HG03432 (cell line): Measurements from ENCODE around the gene MACROD2.

Source experiments
- ATAC-seq: cut with Tn5 transposase; IDR thresholded peaks from one replicate; pipeline ENCODE4 v1.9.1; 2021; ENCODE audit warnings: mild to moderate bottlenecking, moderate library complexity; ENCODE audit not compliant: unreplicated experiment

Gene MACROD2

DNA sequence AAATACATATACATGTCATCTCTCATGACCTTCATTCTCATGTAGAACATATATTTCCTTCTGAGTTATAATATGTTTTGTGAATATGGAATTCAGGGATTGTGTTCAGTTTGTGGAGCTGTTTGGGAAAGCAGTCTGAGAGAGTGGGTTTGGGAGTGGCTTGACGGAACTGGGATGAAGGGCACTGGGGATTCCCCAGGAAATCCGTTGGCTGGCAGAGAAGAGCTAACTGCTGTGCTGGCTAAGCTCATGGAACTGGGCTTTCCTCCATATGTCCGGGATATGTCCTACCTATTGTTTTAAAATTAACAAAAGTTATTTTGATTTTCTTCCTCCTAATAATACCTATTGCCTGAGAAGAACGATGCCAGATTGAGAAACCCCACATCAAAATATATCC lies 701.6 kb downstream of the MACROD2 start:
- ATAC-seq = no peak

DNA sequence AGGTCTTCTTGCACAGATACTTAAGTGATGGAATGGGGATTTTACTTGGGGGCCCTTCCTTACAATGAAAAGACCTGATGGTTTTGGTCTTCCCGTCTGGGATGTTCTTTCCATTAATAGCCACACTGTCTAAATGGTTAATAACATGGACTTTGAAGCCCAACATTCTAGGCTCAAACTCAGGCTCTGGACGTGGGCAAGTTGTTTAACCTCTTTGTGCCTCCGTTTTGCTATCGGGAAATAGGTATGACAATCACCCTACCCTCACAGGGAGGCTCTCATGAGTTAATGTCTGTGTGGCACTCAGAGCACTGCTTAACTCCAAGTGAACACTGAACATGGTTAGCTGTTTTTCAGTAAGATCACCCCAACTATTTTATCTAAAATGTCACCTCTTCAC lies 702.8 kb downstream of the MACROD2 start:
- no peak for ATAC-seq

DNA sequence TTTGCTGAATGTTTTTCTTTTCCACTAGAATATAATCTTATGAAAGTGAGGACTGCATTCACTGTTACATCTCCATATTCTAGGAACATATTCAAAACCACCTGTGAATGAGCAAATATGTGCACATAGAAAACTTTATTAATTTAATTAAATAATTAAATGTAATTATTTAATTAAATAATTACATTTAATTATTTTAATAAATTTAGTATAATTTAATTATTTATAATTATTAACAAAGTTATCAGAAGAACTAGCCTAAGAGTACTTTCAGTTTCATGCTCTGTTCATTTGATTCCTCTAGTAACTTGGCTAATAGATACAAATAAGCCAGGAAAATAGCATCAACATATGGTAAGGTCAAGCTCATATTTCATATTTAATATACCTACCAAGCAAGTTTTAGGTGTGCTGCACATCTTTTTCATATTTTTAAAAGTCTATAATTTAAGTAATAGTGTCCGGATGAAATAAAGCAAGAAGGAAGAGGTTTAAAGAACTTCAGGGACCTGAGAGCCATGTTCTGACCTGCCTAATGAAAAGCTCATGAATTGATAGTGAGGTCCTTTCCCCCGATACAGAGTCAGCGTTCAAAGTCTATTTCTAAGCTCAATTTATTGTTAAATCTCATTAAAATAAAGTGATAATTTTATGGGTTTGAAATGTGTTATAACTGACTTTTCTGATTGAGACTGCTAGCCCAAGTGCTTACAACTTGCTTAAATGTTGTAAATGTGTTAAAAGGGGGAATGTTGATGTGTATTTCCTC lies 703.5 kb downstream of the MACROD2 start:
- ATAC-seq = no peak

DNA sequence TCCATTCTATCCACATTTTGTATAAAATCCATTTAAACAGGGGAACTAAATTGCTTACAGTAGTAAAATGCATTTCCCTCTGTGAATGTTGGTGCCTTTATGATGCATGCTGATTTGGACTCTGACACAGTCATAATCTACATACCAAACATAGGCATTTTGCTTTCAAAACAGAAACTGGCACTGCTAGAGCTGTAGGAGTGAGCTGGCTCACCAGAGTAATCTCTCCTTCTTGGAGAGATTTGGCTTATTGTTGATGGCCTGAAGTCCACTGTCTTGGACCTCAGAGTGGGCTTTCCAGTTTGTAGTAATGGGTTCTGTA lies 705.3 kb downstream of the MACROD2 start:
- ATAC-seq = peak; percentile 72

DNA sequence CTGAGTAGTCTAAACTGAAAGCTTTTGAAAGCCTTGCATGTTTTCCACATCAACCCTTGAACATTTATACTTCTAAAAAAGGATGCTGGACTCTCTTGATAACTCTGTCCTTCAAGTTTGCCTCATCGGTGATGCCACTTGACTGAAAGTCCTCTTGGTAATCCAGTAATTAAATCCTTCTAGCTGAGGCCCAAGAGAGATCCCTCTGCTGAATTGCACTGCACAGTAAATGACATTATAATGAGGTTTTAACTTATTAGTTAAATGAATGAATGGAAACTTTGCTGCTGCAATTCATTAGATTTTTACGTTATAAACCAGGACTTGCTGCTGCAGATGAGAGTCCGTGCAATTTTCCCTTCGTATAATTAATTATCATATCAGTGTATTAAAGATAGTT lies 706.0 kb downstream of the MACROD2 start:
- ATAC-seq = no peak

DNA sequence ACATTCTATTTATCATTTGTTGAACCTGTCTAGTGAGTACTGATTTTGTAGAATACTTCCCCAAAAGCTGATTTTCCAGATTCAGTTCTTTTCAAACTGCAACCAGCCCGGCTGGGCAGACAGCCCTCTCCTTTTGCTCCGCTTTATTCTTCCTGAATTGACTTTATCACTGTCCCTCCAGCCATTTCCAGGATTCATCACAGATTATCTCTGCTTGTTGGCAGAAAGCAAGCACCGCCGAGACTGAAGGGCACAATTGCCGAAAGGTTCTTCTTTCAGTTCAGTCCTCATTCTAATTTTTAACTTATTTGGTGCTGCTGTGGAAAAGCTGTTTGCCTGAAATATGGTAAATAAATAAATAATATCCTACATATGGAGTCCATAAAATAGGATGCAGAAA lies 711.2 kb downstream of the MACROD2 start:
- no peak for ATAC-seq

DNA sequence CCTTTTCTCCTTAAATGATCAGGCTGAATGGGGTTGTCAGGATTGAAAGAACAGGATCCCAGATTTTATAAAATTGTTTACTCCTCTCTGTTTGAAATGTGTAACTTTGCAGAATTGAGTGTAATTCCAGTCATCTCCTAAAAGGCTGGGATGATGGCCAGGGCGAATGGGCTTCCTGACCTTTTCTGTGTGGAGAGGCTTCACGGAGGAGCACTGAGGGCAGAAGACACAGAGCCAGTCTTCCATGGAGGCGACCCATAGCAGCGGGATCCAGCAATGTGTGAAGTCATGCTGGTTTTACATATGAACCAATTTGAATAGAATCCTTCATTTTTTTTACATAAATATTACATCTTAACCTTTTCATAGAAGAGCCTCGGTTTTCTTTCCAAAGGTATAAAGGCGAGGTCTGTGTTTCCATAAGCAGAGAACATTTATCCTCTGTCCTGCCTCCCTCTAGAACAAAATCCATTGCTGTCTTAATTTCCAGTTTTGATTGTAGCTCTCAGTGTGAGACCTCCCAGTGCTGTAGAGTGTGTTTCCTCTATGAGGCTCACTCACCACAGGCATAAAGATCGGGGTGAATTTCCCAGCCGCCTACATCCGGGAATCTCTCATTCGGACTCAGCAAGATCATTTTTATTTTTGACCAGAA lies 711.8 kb downstream of the MACROD2 start:
- ATAC-seq = no peak

DNA sequence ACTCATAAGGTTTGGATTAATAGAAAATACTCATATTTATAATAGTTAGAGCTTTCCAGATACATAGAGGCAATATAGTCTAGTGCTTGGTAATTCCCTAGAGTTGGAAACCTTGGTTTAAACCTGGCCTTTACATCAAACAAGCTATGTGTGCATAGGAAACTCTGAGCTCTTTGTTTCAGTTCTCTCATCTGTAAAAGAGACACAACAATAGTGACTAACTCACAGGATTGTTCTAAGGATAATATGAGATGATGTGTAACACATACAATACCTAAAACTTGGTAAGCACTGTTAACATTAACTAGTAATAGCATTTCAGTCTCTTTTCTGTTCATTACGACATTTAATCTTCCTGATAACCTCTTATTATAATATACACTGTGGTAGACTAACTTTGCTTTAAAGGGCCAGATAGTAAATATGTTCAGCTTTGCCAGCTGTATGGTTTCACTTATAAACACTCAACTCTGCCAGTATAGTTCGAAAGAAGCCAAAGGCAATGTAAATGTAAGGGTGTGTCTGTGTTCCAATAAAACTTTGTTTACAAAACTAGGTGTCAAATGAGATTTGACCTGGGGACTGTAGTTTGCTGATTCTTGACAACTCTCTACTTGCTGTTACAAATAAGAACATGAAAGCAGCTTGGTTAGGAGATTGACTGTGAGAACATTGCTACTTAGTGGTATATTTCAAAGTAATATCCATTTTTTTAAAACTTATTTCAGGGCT lies 712.7 kb downstream of the MACROD2 start:
- ATAC-seq = no peak

DNA sequence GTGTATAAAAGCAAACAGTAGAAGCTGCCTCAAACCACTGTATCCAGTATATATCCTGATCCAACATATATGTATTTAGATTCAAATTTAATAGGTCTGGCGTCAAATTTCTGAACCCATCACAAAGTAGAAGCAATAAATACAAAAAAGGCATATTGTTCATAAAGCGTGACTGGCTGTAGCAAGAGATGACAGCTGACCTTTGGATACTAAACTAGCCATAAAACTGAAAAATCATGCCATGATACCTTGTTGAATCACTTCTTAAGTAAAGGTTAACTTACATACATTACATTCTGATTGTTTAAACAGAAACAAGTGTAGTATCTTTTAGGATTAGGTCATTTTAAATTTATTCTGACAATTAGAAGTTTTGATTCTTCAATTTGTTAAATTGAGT lies 714.1 kb downstream of the MACROD2 start:
- no peak for ATAC-seq

DNA sequence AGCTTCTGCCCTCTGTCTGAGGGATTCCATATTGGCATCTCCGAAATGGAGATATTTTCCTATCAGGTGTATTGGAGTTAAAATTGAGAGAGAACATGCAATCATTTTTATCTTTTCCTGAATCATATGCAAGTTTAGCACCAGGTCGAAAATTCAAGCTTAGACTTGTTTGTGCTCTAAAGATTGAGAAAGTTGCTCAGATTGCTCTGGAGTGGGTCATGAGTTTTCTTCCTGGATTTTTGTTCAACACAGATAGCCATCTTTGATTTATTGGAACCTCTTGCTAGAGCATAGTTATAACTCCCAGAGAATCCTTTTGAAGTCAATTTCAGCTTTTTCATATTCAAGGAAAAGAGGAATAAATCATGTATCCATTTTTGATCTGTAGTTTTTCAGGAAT lies 715.6 kb downstream of the MACROD2 start:
- ATAC-seq = no peak

DNA sequence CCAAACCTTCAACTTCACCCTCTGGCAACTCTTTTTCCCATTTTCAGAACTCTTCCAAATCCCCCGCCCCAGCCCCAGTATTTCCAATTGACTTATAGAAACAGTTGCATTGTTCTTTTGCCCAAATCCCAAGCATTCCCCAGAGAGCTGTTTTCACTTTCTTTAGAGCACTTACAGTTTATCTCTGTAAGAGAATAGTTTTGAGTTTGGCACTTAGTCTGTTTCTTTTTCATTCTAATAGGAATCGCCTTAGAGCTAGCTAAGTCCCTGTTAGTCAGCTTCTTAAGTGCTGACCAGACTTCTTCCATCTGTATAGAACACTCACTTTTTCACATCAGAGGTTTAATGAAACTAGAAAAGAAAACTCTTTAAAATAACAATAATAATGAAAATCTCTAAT lies 716.3 kb downstream of the MACROD2 start:
- ATAC-seq = no peak

DNA sequence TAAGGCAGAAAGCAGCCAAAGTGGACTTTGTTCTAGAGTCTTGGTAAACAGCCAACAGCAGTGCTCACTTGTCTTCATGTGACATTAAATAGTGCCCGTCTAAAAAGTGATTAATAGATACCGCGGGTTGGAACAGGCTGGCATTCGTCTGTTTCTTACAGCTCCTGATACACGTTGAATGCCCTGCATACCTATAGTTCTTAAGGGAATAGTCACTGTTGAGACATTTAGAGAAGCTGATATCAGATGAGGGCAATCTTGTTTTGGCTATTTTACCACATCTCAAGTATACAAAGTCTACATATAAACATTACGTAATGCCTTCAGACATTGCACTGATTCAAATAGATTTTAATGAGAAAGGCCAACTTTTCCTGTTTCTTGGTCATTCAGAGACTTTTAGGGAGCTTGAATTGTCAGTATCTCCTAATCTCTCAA lies 717.0 kb downstream of the MACROD2 start:
- no peak for ATAC-seq

DNA sequence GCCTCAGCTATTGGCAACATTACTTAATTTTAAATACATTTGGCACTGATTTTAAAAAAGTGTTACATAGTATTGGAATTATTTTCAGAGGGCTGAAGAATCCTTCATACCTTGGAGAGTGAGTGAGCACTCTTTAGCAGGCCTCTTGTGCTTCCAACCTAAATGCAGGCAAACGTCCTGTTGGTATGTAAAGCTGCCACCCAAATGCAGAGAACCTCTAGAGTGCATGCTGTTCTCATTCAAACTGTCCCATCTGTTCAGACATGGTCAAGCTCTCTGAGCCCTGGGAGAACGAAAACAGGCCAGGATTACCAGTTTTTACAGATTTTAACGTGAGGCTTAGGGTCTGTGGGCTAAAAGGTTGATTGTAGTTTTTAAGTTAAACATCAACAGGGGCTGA lies 720.1 kb downstream of the MACROD2 start:
- no peak for ATAC-seq

DNA sequence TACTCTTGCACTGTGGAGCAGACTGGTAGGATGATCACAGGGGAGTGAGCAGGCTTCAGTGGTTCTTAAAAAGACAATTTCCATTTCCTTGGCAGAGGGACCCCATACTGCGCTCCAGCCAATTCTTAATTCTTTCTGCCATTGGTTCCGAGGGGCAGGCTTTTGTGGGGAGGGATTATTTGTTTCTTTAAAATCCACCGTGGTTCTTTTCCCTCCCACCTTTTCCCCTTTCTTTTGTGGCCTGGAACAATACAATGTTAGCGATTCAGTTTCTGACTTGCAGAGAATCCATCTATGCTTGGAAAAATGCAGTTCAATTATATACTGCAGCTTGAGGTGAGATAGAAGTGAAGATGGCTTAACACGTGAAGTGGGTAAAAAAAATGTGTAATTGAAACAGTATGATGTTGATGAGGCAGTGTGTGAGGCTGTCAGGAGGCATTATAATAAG lies 721.1 kb downstream of the MACROD2 start:
- no peak for ATAC-seq

DNA sequence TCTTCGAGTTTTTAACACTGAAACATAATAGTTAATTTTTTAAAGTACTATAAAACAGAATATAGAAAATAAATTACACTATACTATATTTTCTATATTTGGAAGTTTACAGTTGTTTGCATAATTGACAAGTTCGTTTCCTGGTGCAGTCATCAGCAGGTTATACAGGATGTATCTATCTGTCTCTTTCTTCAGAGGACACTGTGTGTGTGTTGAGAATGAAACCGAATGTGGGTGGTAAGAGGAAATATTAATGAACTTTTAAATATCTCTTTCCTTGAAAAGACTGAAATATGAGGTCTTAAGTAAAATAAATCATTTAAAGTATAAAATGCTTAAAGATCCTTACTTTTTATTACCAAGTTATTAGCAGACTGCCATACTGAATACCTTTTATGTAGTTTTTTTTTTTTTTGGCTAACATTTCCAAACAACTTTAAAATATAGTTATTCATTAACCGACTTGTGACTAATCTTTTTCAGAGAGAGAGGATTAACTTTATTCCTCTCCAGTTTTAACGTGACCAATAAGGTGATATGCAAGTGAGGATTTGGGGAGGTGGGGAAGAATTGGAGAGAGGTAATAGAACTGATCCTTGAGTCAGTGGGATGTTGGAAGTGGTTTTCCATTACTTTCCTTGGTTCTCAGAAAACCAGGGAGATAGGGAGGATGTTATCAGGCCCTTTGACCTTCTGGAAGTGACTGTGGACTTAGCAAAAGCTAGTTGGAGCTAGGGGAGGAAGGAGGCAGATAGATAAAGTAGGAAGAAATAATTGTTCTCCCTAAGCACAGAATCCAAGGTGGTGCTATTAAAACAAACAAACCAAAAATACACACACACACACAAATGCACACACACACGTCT lies 722.1 kb downstream of the MACROD2 start:
- peak; percentile 91 for ATAC-seq

DNA sequence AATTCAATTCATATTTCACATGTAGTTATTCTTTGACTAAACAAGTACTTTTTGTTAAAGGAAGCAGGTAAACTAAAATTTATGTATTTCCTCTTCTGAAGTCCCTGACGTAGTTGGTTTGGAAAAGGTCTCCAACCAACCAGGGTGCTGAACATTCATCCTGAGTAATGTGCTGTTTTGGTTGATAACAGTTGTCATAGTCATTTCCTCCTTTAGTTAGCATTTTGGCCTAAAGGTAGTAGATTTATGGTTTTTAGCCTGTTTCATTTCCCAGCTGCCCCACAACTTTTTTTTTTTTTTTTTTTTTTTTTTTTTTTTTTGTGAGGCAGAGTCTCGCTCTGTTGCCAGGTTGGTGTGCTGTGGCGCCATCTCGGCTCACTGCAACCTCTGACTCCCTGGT lies 724.9 kb downstream of the MACROD2 start:
- no peak for ATAC-seq

DNA sequence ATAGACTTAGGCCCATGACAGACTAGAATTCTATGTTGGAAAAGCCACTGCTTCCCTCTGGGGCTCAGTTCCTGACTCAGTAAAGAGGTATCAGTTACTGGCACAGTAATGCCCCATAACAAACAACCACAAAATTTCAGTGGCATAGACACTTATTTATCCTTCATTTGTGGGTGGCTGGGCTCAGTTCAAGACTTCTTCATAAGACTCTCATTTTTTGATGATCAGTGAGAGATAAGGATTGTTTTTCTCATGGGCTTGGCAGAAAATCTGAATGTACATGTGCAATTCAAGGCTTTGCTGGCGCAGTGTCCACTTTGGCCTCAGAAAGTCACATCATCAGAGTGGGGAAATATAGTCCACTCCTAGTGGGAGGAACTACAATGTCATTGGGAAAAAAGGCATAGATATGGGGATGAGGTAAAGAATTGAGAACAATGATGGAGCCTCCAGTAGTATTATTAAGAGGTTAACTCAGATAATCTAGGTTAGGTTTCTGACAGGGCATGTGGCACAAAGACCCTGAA lies 726.7 kb downstream of the MACROD2 start:
- ATAC-seq = no peak

DNA sequence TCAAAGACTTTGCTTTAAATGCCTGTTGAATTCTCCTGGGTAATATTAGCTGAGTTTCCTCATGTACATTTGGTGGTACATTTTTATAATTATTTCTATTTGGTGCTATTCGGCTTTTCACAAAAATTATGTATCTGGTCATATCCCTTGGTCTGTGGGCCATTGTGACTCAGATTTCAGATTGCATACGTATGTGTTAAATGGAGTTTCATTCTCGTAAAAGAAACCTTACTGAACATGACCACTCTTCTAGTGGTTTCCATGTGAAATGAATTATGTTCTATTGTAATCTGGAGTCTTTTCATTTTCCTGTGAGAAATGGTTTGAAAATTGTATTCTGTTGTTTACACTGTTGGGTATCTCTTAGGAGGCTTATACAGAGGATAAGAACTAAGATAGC lies 728.3 kb downstream of the MACROD2 start:
- ATAC-seq = peak; percentile 48

DNA sequence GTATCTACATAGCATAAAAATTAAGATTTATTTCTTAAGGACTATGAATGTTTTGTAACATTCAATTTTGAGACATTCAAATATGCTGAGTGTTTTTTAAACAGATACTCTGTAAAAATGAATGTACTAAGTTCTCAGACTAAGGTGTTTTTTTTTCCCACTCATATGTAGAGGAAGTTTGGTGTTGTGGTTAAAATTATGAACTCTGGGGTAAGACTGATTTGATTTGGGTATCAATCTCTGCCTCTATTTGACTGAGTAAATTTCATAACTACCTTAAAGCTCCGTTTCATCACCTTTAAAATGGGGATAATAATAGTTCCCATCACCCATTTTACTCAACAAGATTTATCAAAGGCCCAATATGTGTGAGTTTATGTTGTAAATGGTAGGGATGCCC lies 728.7 kb downstream of the MACROD2 start:
- ATAC-seq = no peak

DNA sequence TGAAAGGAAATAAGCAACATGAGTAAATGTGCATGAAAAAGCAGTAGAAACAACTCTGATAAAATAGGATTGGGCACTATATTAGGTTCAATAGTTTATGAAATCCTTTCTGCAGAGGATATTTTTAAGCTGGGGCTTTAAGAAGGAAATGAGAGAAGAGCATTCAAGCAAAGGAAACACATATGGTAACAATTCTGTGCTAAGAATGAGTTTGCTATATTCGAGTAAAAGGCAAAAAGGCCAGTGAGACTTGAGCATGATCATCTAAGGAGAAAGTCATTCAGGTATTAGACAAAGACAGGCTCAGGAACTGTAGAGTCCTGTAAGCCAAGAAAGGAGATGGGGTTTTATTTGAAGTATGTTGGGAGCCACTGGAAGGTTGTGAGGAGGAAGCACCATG lies 729.2 kb downstream of the MACROD2 start:
- ATAC-seq = no peak

DNA sequence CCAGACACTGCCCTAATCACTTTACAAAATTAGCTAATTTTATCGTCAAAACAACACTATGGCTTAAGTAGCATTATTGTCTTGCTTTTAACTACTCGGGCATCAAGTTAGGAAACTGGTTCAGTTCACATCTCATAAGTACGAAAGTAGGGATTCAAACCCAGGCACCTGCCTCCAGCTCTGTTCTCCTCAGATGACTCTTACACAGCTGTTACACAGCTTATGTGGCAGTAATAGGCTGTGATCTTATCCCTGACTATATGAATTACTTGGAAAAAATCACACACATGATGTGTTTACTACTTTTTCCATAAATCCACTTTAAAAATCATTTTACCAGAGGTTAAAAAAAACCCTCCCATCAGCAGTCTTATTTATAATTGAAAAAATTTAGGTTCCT lies 731.3 kb downstream of the MACROD2 start:
- no peak for ATAC-seq
